Testis (tissue), 3 donors: ENCODE results near the gene ARHGEF25. TPM values are rescaled to one million over a fixed set of nuclear protein-coding genes. Genes with fewer than 3 reads are reported as not detected.
"Not testable (repeated sequence)": the region's sequence is repeated elsewhere in the genome, so short reads cannot be mapped to it uniquely, and the experiment has no call there.

ENCODE experiments used
- DNase-seq: peaks from one replicate; pipeline ENCODE4 v3.0.0-alpha.2; 2019
- H3K27ac ChIP-seq, 2 donors: fragments of 200-600 bp; sonication (generic); one replicate each; pipeline ENCODE4 v1.5.1; 2019
- H3K27me3 ChIP-seq: fragments of 200-600 bp; sonication (generic); one replicate; pipeline ENCODE4 v1.5.1; 2019
- H3K36me3 ChIP-seq: fragments of 200-600 bp; sonication (generic); one replicate; pipeline ENCODE4 v1.5.1; 2017; ENCODE audit warnings: low read depth; ENCODE audit errors: missing control alignments
- H3K4me1 ChIP-seq: fragments of 200-600 bp; sonication (generic); one replicate; pipeline ENCODE4 v1.5.1; 2019
- H3K4me3 ChIP-seq, 2 donors: fragments of 200-600 bp; sonication (generic); one replicate each; pipeline ENCODE4 v1.5.1; 2017 to 2019
- H3K9me3 ChIP-seq: fragments of 200-600 bp; sonication (generic); one replicate; pipeline ENCODE4 v1.5.1; 2017
- CTCF ChIP-seq, 3 experiments: fragments of 450-650 bp in 2 of 3; fragments of 200-600 bp in 1 of 3; sonication (generic) in 1 of 3; IDR thresholded peaks; one replicate each; pipeline ENCODE4 v1.5.1; 2016 to 2019; ENCODE audit warnings: antibody characterized with exemption in 3 of 3, mild to moderate bottlenecking in 2 of 3, moderate library complexity in 1 of 3
- POLR2A ChIP-seq: fragments of 450-650 bp; IDR thresholded peaks from one replicate; pipeline ENCODE4 v1.6.1; 2017; ENCODE audit warnings: antibody characterized with exemption, mild to moderate bottlenecking, moderate library complexity
- WGBS, 2 donors: methylation state at CpG; one replicate each; pipeline ENCODE4 v1.1.5; 2018; 5-methylcytosine and 5-hydroxymethylcytosine counted together
- intact Hi-C: fragments of 100-400 bp; cut with DNase I; formaldehyde crosslinking; loops from one replicate; pipeline ENCODE4 v1.15.1; 2023; ENCODE audit warnings: low total_unique reads
- polyA plus RNA-seq: library from polyadenylated mRNA; stranded (reverse); fragments of 350-450 nt; fragmentation: Illumina TruSeq; extraction: RNeasy Lipid Tissue Mini Kit (QIAGEN cat#74804); gene quantifications from one replicate; pipeline ENCODE4 v1.2.3, GENCODE V29; 2014; ENCODE audit warnings: low read depth, low replicate concordance; ENCODE audit not compliant: insufficient read depth
- total RNA-seq, 2 donors: library from RNA; depleted of rRNA; stranded (reverse); fragments of >200 nt; gene quantifications; one replicate each; pipeline ENCODE4 v1.2.3, GENCODE V29; 2016

ARHGEF25 gene
- total and polyA plus RNA-seq, 3 donors from 2014 or later: 18.0 to 26.5 (median 18.7) TPM

- DNase-seq: no peak
- no peak for TF ChIP-seq POLR2A
- no peak for TF ChIP-seq CTCF (IDR thresholded peaks at IDR 0.05)
- Histone ChIP-seq H3K27ac (no peak overlapping the region), H3K36me3 (no peaks in the 10 kb centered on the region), H3K4me3 (no peak overlapping the region), H3K4me1 (no peaks in the 10 kb centered on the region), H3K27me3 (no peaks in the 10 kb centered on the region), H3K9me3 (no peaks in the 10 kb centered on the region)
- intact Hi-C loops: no loop called here
- WGBS, 2 donors: 86 to 91% methylated on average over 4 of the region's 4 CpGs
Observed at GRCh38 chr12:57661376-57661775, 50.1 kb downstream of the ARHGEF25 start.

GRCh38 chr12:57665066-57665820 is 54.0 kb downstream of the ARHGEF25 start:
- H3K4me3 ChIP-seq, DNase-seq, H3K36me3 ChIP-seq, H3K9me3 ChIP-seq, intact Hi-C loops, H3K4me1 ChIP-seq, H3K27ac ChIP-seq, H3K27me3 ChIP-seq: not testable (repeated sequence)
- 78 to 87% methylated on average over 7 to 34 of the region's 34 CpGs for WGBS, 2 donors

Other genes with a start within 250 kb of the ARHGEF25 start
- 10 to 100 TPM; 92.0 to 93.9 TPM for gene R3HDM2, start 180.4 kb upstream of the ARHGEF25 start, total RNA-seq
- 54.6 TPM for gene R3HDM2, start 180.4 kb upstream of the ARHGEF25 start, polyA plus RNA-seq
- gene INHBC, start 176.7 kb upstream of the ARHGEF25 start, total RNA-seq: 1 to 10 TPM; 1.8 to 3.1 TPM
- gene INHBC, start 176.7 kb upstream of the ARHGEF25 start, polyA plus RNA-seq: 2.1 TPM
- under 1 TPM; 0.24 to 0.25 TPM for gene INHBE, start 156.1 kb upstream of the ARHGEF25 start, total RNA-seq
- 0.12 TPM for gene INHBE, start 156.1 kb upstream of the ARHGEF25 start, polyA plus RNA-seq
- 10 to 100 TPM in 1 of 2 donors, 1 to 10 TPM in 1; 8.3 to 18.0 TPM for gene GLI1, start 151.7 kb upstream of the ARHGEF25 start, total RNA-seq
- 9.3 TPM for gene GLI1, start 151.7 kb upstream of the ARHGEF25 start, polyA plus RNA-seq
- gene ARHGAP9, start 131.6 kb upstream of the ARHGEF25 start, total RNA-seq: 10 to 100 TPM; 24.8 to 29.2 TPM
- 111 TPM for gene ARHGAP9, start 131.6 kb upstream of the ARHGEF25 start, polyA plus RNA-seq
- gene MARS1, start 123.4 kb upstream of the ARHGEF25 start, total RNA-seq: 100 to 1,000 TPM in 1 of 2 donors, 10 to 100 TPM in 1; 90.6 to 105 TPM
- gene MARS1, start 123.4 kb upstream of the ARHGEF25 start, polyA plus RNA-seq: 144 TPM
- 10 to 100 TPM; 44.2 to 45.6 TPM for gene DDIT3, start 90.9 kb upstream of the ARHGEF25 start, total RNA-seq
- 63.9 TPM for gene DDIT3, start 90.9 kb upstream of the ARHGEF25 start, polyA plus RNA-seq
- gene MBD6, start 88.6 kb upstream of the ARHGEF25 start, total RNA-seq: 100 to 1,000 TPM in 1 of 2 donors, 10 to 100 TPM in 1; 84.7 to 130 TPM
- 86.6 TPM for gene MBD6, start 88.6 kb upstream of the ARHGEF25 start, polyA plus RNA-seq
- gene DCTN2, start 64.2 kb upstream of the ARHGEF25 start, total RNA-seq: 100 to 1,000 TPM; 109 to 122 TPM
- 196 TPM for gene DCTN2, start 64.2 kb upstream of the ARHGEF25 start, polyA plus RNA-seq
- 1 to 10 TPM; 6.8 to 9.1 TPM for gene KIF5A, start 61.4 kb upstream of the ARHGEF25 start, total RNA-seq
- gene KIF5A, start 61.4 kb upstream of the ARHGEF25 start, polyA plus RNA-seq: 8.4 TPM
- gene PIP4K2C, start 20.2 kb upstream of the ARHGEF25 start, total RNA-seq: 10 to 100 TPM; 47.6 to 54.6 TPM
- gene PIP4K2C, start 20.2 kb upstream of the ARHGEF25 start, polyA plus RNA-seq: 78.0 TPM
- 10 to 100 TPM; 45.0 to 60.4 TPM for gene DTX3, start 6.6 kb upstream of the ARHGEF25 start, total RNA-seq
- 37.9 TPM for gene DTX3, start 6.6 kb upstream of the ARHGEF25 start, polyA plus RNA-seq
- gene B4GALNT1, start 21.8 kb downstream of the ARHGEF25 start, total RNA-seq: 1 to 10 TPM; 2.3 to 3.2 TPM
- gene B4GALNT1, start 21.8 kb downstream of the ARHGEF25 start, polyA plus RNA-seq: 1.8 TPM
- gene OS9, start 82.7 kb downstream of the ARHGEF25 start, total RNA-seq: 100 to 1,000 TPM in 1 of 2 donors, 10 to 100 TPM in 1; 88.1 to 158 TPM
- 121 TPM for gene OS9, start 82.7 kb downstream of the ARHGEF25 start, polyA plus RNA-seq
- gene AGAP2, start 127.3 kb downstream of the ARHGEF25 start, total RNA-seq: 1 to 10 TPM; 2.7 to 3.2 TPM
- gene AGAP2, start 127.3 kb downstream of the ARHGEF25 start, polyA plus RNA-seq: 1.9 TPM
- 10 to 100 TPM; 25.4 to 33.0 TPM for gene TSPAN31, start 133.6 kb downstream of the ARHGEF25 start, total RNA-seq
- gene TSPAN31, start 133.6 kb downstream of the ARHGEF25 start, polyA plus RNA-seq: 30.8 TPM
- gene CDK4, start 140.9 kb downstream of the ARHGEF25 start, total RNA-seq: 10 to 100 TPM; 47.0 to 73.5 TPM
- gene CDK4, start 140.9 kb downstream of the ARHGEF25 start, polyA plus RNA-seq: 64.4 TPM
- gene MARCHF9, start 143.7 kb downstream of the ARHGEF25 start, total RNA-seq: 10 to 100 TPM in 1 of 2 donors, 1 to 10 TPM in 1; 9.2 to 15.1 TPM
- 8.4 TPM for gene MARCHF9, start 143.7 kb downstream of the ARHGEF25 start, polyA plus RNA-seq
- 10 to 100 TPM in 1 of 2 donors, 1 to 10 TPM in 1; 3.9 to 30.2 TPM for gene CYP27B1, start 155.6 kb downstream of the ARHGEF25 start, total RNA-seq
- 2.2 TPM for gene CYP27B1, start 155.6 kb downstream of the ARHGEF25 start, polyA plus RNA-seq
- gene METTL1, start 160.7 kb downstream of the ARHGEF25 start, total RNA-seq: 10 to 100 TPM; 16.7 to 22.8 TPM
- gene METTL1, start 160.7 kb downstream of the ARHGEF25 start, polyA plus RNA-seq: 28.8 TPM
- gene EEF1AKMT3, start 161.2 kb downstream of the ARHGEF25 start, total RNA-seq: 1 to 10 TPM; 8.4 to 8.7 TPM
- gene EEF1AKMT3, start 161.2 kb downstream of the ARHGEF25 start, polyA plus RNA-seq: 5.5 TPM
- gene TSFM, start 171.4 kb downstream of the ARHGEF25 start, total RNA-seq: 10 to 100 TPM; 26.9 to 30.0 TPM
- gene TSFM, start 171.4 kb downstream of the ARHGEF25 start, polyA plus RNA-seq: 51.2 TPM
- gene AVIL, start 207.3 kb downstream of the ARHGEF25 start, total RNA-seq: 1 to 10 TPM; 3.1 to 4.4 TPM
- 6.0 TPM for gene AVIL, start 207.3 kb downstream of the ARHGEF25 start, polyA plus RNA-seq
- gene CTDSP2, start 235.3 kb downstream of the ARHGEF25 start, total RNA-seq: 100 to 1,000 TPM; 103 to 140 TPM
- gene CTDSP2, start 235.3 kb downstream of the ARHGEF25 start, polyA plus RNA-seq: 123 TPM